GM18511 (cell line): ENCODE measurements around the gene PDE10A.
"Not testable (repeated sequence)": the region's sequence is repeated elsewhere in the genome, so short reads cannot be mapped to it uniquely, and the experiment has no call there.

Experiments used
- ATAC-seq: cut with Tn5 transposase; IDR thresholded peaks from one replicate; pipeline ENCODE4 v1.9.1; 2021; ENCODE audit warnings: mild to moderate bottlenecking, moderate library complexity; ENCODE audit not compliant: unreplicated experiment

Gene PDE10A

DNA sequence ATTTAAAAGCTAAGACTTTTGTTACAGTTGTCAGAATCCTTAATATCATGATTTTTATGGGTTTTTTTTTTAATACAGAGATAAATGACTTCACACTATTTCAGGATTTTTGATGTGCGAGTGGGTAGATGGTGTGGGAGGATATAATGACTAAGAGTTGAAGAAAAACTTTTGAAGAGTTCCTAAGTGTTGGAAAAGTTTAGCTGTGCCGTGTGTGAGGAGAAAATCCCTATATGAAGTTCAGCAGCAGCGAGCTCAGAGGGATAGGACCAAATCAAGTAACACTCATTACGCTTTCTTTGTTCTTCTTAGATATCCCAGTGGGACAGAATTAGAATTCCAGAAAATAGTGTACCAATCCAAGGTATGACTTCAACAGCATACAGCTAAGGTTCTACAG, 34.1 kb downstream of the PDE10A start:
- ATAC-seq, result no peak

DNA sequence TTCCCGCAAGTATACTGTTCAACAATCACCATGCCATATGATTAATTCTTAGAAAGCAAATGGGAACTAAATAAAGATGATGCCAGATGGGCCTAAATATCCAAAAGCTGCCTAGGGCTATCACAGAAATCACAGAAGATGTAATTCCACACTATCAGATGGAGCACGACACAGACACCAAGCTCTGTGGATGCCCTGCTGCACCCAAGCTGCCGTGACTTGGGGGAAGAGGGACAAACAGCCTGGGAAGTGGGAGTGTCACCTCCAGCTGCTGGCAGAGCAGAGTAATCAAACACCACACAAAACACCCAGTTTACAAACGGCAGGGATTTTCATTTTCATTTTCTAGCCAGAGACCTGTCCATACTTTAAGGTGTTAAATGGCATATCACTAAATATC, 35.7 kb downstream of the PDE10A start:
- ATAC-seq, result no peak

DNA sequence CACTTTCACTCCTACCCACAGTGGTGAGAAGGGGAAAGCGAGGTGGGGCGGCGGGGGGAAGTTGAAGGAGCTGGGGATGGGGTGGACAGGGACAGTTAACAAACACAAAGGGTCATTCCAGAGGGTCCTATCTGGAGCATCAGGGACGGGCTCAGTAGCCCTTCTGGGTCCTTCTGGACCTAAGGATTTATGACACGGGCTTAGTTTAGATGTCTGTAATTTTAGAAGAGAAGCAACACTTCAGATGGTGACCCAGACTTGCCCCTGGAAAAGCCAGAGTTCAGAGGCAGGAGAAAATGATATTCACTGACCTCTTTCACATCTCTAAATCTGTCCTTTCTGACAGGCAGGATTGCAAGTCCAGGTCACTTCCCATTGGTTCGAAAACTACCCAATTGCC, 36.3 kb downstream of the PDE10A start:
- ATAC-seq, result no peak

DNA sequence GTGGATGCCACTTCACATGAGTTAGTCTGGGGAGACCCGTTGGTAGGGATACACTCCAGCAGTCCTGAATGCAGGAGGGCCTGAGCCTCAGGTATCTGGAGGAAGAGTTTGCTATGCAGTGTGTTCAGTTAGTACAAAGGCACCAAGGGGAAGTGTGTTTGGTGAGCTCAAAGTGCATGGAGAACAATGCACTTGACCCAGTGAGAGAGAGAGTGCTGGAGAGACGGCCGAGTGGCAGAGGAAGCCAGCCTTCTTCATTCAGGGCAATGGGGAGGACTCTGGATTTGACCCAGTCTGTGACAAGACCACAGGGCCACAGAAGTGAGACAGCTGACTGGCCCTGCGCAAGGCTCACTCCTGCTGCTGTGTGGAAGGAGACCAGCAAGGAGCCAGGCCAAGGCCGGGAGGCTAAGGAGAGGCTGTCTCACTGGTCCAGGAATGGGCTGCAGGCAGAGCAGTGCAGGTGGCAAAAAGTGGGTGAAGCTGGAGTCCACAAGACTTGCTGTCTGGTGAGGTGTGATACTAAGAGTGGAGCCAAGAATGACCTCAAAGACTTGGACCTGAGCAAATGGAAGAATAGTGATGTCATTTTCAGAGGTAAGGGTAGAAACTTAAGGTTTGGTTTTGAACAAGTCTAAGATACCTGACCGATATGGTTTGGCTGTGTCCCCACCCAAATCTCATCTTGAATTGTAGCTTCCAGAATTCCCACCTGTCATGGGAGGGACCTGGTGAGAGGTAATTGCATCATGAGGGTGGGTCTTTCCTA, 38.0 kb downstream of the PDE10A start:
- ATAC-seq, result no peak

DNA sequence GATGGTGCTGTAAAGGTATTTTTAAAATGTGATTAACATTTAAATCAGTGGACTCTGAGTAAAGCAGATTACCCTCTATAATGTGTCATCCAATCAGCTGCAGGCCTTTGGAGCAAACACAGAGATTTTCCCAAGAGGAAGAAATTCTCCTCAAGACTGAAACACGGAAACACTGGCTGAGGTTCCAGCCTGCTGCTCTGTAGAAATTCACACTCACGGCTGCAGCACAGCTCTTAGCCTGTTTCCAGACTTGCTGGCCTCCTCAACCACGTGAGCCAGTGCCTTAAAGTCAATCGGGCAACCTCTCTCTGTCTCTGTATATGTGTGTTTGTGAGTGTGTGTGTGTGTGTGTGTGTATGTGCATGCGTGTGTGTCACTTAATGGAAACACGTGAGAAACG, 41.1 kb downstream of the PDE10A start:
- ATAC-seq, result no peak

DNA sequence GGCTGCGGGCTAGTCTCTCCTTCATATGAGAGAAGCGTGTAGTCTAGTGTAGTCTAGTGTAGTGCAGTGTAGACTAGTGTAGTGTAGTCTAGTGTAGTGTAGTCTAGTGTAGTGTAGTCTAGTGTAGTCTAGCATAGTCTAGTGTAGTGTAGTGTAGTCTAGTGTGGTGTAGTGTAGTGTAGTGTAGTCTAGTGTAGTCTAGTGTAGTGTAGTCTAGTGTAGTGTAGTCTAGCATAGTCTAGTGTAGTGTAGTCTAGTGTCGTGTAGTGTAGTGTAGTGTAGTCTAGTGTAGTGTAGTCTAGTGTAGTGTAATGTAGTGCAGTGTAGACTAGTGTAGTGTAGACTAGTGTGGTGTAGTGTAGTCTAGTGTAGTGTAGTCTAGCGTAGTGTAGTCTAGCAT, 44.1 kb downstream of the PDE10A start:
- ATAC-seq, result not testable (repeated sequence)

DNA sequence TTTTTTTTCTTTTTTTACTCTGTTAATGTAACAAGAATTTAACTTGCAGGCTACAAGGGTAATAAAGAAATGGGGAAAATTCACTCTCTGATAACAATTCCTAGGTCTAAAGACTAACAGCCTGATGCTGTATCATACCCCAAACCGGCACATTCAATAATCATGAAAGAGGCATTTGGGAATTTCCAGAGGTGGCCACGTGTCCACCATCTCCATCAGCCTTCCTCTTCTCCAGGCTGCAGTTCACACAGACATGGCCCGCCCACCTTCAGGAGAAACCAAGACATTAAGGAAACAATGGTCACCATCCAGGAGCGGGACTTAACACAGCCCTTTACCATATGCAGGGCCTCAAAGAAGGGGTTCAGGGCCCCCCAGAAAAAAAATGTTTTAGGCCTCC, 44.8 kb downstream of the PDE10A start:
- no peak for ATAC-seq

DNA sequence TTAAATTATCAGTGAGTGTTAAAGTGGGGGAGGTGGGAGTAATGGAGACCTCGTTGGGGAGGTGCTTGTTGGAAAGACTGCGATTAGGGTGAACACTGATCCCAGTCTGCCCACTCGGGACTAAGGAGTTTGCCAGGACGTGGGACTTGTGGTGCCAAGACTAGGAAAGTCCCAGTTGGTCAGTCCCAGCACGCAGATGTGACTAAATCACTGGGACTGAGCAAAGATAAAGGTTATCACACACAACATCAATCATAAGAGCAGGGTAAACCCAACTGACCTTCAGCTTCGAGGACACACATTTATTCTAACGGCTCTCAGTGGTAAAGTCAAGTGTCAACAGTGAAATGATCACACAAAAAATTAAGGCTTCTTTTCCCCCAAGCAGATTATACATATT, 45.5 kb downstream of the PDE10A start:
- no peak for ATAC-seq

DNA sequence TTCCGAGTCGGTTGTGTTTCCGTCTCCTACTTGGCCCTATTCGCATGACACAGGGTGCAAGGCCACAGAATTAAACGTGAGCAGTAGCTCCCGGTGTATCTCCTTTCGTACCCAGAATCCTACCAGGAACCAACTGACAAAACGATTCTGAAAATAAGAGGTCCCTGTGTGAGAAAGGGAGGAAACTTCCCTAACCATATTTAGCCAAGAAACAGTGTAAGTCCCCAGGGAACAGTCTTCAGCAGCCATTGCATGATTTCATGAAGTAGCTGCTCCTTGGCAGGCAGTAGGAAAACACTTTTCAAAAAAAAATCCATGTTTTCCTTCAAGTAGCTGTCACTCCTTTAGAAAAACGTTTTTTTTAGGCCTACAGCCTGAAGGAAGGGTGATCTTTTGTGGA, 46.9 kb downstream of the PDE10A start:
- ATAC-seq, result no peak

DNA sequence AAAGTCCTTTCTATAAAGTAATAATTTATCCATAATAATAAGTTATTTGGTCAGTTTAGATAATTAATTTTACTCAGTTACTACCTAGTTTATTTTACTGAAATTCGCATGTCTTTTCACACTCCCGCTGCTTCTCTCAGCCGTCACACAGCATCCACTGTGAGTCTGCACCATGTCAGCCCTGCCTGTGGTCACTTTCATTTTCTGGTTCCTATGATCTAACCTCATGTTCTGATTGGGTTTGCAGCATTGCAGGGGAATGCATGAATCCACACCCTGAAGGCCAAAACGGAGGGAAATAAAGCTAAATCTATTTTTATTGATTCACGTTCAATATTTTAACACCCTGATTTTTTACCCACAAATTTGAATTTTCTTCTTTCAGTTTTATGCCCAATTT, 47.4 kb downstream of the PDE10A start:
- ATAC-seq, result peak; percentile 94

DNA sequence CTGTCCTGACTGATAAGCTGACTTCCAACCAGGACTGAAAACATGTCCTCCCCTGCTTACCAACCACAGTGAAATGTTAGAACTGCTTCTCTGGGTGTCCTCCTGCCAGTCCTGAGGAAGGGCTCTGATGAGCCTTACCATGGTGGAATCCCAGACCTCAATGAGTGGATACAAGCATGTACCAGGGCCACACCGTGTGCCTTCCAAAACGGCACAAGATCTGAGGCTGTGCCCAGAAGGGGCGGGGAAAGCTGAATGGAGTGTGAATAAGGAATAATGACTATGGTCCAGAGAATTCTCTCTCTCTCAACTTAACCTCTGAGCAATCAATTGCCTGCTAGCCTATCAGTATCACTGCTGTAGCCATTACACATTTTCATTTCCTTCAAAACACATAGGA, 51.7 kb downstream of the PDE10A start:
- ATAC-seq, result no peak

DNA sequence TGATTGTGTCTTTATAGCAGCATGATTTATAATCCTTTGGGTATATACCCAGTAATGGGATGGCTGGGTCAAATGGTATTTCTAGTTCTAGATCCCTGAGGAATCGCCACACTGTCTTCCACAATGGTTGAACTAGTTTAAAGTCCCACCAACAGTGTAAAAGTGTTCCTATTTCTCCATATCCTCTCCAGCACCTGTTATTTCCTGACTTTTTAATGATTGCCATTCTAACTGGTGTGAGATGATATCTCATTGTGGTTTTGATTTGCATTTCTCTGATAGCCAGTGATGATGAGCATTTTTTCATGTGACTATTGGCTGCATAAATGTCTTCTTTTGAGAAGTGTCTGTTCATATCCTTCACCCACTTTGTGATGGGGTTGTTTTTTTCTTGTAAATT, 54.5 kb downstream of the PDE10A start:
- not testable (repeated sequence) for ATAC-seq

DNA sequence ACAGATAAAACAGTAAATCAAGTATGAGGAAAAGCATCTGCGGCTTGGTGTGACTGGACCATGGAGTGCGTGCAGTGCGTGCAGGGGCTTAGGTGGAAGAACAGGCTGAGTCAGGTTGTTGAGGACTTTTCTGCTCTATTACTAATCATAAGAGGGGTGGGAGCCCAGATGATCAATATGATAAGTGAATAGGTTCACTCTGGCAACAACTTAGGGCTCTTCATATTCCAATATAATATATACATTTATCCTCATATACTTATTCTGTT, 56.4 kb downstream of the PDE10A start:
- no peak for ATAC-seq

DNA sequence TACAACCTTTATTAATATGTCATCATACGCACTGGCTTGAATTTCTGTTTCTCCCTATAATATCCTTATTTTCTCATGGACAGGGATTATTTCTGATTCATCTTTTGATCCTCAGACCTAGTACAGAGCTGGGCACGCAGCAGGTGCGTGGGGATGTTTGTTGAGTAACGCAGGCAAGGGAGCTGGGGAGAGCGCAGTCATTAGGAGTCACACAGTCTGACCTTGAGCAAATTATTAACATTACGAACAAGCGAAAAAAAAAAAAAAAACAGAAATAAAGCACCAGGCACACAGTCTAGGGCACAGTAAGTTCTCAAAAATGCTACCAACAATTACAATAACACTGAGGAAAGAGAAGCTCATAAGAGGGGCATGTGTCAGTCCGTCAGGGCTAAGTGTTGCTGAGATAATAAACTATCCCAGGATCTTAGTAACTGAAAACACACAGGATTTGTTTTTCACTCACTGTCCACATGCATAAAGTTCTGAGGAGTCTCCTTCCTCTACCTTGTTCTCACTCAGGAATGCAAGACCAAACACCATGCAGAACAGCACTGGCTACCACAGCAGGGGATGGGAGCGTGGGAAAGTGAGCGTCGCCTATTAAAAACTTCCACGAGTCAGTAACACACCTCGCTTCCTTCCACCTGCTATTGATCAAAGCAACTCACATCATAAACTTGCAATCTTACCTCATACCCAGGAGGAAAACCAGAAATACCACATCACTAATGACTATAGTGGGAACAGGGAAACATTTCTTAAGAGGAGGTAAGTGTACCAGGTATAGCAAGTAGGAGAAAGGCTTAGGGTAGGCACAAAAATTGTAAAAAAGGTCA, 56.9 kb downstream of the PDE10A start:
- no peak for ATAC-seq

DNA sequence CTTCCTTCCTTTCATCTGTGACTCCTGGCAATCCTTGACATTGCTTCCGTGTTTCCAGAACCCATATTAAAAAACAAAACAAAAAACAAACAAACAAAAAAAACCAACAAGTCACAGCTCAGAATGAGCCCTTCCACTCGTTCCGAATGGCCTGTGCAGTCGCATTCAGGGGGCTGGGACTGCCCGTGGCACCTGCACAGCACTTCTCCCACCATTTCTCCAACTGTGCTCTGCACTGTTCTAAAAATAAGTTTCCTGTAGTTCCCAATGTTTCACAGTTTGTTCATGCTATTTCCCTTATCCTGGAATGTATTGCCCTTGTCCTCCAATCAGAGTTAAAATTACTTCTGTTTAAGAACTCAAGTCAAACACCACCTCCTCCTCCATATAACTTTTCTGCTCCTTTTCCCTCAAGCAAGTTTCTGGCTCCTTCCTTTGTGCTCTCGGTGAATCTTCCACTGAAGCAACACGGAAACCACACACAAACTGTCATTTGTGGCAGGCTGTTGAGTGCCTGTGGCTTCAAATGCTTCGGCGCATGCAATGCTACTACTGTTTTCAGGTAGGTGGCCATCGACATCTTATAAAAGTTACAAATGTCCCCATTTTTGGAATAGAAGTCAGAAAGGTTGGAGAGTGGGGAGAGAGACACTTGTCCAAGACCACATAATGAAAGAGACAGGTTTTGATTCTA, 57.7 kb downstream of the PDE10A start:
- no peak for ATAC-seq

DNA sequence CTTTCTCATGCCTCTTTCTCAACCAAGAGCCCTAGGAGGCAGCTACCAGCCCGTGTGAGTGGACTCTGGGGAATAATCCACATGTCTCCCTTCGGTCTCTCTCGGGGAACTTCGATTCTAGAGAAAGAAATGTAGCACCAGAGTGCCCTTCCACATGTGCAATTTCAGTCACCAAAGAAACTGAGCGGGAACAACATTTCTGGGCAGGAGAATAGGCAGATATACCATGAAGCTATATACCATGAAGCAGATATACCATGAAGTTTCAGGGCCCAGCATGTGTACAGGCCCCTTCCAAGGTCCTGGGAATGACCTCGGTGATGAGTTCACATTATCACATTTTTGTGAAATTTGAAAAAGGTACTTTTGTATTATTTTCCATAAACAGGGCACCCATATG, 60.8 kb downstream of the PDE10A start:
- no peak for ATAC-seq

DNA sequence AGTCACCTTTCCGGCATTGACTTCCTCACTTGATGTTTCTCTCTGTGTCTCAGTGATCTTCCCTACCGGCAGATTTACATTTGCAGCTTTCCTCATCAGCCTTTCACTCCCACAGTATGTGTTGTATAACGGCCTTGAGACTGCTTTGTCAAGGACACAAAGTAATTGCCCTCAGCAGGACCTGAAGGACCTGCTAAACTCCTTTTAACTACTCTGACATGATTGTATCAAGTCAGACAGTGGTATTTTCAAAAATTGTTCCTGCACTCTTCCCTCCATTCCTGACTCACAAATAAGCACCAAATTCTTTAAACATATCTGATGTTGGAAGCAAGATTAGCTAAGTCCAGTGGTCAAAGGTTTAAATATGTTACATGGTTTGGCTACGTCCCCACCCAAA, 62.4 kb downstream of the PDE10A start:
- no peak for ATAC-seq

DNA sequence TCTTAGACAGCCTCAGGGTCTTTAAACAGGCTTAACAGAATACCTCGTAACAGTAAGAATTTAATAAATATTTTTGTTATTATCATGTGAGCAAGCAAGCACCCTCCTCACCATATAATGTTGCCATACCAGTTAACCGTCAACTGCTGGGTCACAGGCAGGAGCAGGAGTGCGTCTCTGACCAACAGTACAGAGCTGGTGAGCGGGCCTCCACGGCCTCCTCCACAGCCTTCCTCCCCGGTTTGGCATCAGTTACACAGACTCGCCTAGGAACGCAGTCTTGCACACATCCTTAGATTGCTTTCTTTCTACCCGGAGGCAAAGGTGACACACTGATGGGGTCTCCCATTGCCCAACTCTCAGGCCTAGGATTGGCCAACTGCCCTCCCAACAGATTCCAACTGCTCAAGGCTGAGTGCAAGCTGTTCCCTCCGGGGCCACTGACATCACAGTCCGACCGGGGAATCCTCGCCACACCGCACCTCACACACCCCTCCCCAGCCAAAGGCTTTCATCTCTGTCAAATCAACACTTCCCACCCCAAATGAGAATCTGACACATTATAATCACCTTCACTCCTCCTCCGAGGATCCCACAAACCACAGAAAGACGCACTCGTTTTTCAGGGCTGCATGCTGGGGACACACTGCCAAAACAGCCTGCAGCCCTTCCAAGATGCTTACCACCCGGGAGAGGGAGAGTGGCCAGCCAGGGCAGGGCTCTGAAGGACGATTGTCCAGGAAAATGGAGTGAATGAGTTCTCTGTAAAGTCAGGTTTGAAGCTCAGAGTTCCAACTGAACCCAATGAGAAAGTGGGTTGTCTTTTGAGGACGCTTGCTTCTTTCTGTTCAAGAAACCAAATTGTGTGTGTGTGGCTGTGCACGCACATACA, 63.2 kb downstream of the PDE10A start:
- no peak for ATAC-seq

DNA sequence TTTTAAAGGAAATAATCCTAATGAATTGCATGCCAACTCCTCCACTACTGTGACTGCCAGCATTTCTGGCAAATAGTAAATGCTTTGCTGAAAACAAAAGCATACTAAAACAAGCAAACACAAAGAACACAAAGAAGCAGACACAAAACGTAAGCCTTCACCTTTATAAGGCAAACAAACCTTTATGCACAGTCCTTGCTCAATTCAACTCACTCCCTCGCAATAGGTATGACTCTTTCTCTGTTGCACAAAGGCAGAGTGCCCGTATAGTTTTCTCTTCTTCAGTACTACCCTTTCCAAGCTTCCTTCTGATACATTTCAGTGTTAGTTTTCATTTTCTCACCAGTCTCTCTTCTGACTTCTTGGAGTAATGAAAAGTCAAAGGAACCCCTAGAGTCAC, 63.9 kb downstream of the PDE10A start:
- no peak for ATAC-seq

DNA sequence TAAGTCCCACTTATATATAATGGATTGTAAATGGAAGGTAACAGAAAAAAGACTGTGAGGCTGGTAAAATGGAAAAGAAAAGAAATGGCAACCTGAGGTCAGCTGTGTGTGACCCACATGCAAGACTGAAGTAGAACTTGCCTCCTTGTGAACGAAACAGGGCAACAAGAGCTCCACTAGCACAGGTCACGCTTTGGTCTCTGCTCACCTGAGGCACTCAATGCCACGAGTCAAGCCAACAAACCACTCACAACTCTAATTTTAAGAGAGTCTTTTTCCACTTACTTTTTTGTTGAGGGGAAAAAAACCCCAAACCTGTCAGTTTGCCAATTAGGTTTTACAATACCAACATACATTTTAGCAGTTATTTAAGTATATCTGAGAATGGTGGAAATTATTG, 65.2 kb downstream of the PDE10A start:
- ATAC-seq, result no peak
